Liver (tissue), 9 donors: ENCODE measurements around the gene RTP5. TPM values are rescaled to one million over a fixed set of nuclear protein-coding genes. Genes with fewer than 3 reads are reported as not detected.

Experiments
- DNase-seq: peaks from one replicate; pipeline ENCODE4 v3.0.0-alpha.2; 2017; ENCODE audit warnings: low spot score
- H3K27ac ChIP-seq, 2 donors: one replicate each; pipeline ENCODE4 v1.7.0; 2013; ENCODE audit warnings: inconsistent platforms in 2 of 2, low read length in 2 of 2, control low read depth in 1 of 2, low read depth in 1 of 2, mild to moderate bottlenecking in 1 of 2
- H3K27me3 ChIP-seq, 4 donors: one replicate each; pipeline versions ENCODE4 v1.6.1 to v1.7.0; 2013; ENCODE audit warnings: low read length in 3 of 4, inconsistent platforms in 1 of 4, mild to moderate bottlenecking in 1 of 4, moderate library complexity in 1 of 4; ENCODE audit not compliant: control insufficient read depth in 4 of 4, insufficient read depth in 4 of 4
- H3K36me3 ChIP-seq, 4 donors: one replicate each; pipeline versions ENCODE4 v1.6.1 to v1.7.0; 2013; ENCODE audit warnings: low read length in 3 of 4, mild to moderate bottlenecking in 3 of 4, low read depth in 1 of 4, moderate library complexity in 1 of 4; ENCODE audit not compliant: control insufficient read depth in 4 of 4, insufficient read depth in 3 of 4
- H3K4me1 ChIP-seq, 4 donors: one replicate each; pipeline versions ENCODE4 v1.6.1 to v1.7.0; 2013; ENCODE audit warnings: low read length in 3 of 4, mild to moderate bottlenecking in 3 of 4, moderate library complexity in 1 of 4; ENCODE audit not compliant: control insufficient read depth in 4 of 4, insufficient read depth in 4 of 4
- H3K4me3 ChIP-seq, 3 donors: one replicate each; pipeline versions ENCODE4 v1.6.1 to v1.7.0; 2013; ENCODE audit warnings: low read length in 3 of 3, control low read depth in 1 of 3, low read depth in 1 of 3, mild to moderate bottlenecking in 1 of 3
- H3K9ac ChIP-seq, 2 donors: one replicate each; pipeline ENCODE4 v1.7.0; 2013; ENCODE audit warnings: low read length in 2 of 2, mild to moderate bottlenecking in 2 of 2, moderate library complexity in 2 of 2, control low read depth in 1 of 2, low read depth in 1 of 2
- H3K9me3 ChIP-seq, 4 donors: one replicate each; pipeline versions ENCODE4 v1.6.1 to v1.7.0; 2013; ENCODE audit warnings: low read length in 3 of 4; ENCODE audit not compliant: control insufficient read depth in 4 of 4
- ATF3 ChIP-seq: IDR thresholded peaks from 2 replicates; pipeline ENCODE4 v1.6.1; 2016; ENCODE audit warnings: antibody characterized with exemption
- CTCF ChIP-seq: fragments of 150-350 bp; IDR thresholded peaks from 2 replicates; pipeline ENCODE4 v1.5.1; 2017; ENCODE audit warnings: improper control_type of control experiment, low read depth, low read length; ENCODE audit not compliant: missing input control
- EGR1 ChIP-seq, 2 donors: IDR thresholded peaks; 2 replicates each; pipeline ENCODE4 v1.6.1; 2016 to 2018; ENCODE audit warnings: antibody characterized with exemption in 2 of 2, low read depth in 2 of 2
- FOXA1 ChIP-seq: IDR thresholded peaks from 2 replicates; pipeline ENCODE4 v1.6.1; 2016; ENCODE audit warnings: antibody characterized with exemption
- FOXA2 ChIP-seq: IDR thresholded peaks from 2 replicates; pipeline ENCODE4 v1.6.1; 2016; ENCODE audit warnings: antibody characterized with exemption
- GABPA ChIP-seq, 2 donors: IDR thresholded peaks in 1 of 2; conservative IDR thresholded peaks in 1 of 2; 2 replicates each; pipeline ENCODE4 v1.6.1; 2016; ENCODE audit warnings: antibody characterized with exemption in 2 of 2, mild to moderate bottlenecking in 1 of 2, moderate library complexity in 1 of 2
- HNF4A ChIP-seq, 2 donors: conservative IDR thresholded peaks; 2 replicates each; pipeline ENCODE4 v1.6.1; 2016; ENCODE audit warnings: antibody characterized with exemption in 2 of 2, mild to moderate bottlenecking in 2 of 2
- HNF4G ChIP-seq: IDR thresholded peaks from 2 replicates; pipeline ENCODE4 v1.6.1; 2016; ENCODE audit warnings: antibody characterized with exemption
- JUND ChIP-seq, 2 donors: IDR thresholded peaks; 2 replicates each; pipeline ENCODE4 v1.6.1; 2016; ENCODE audit warnings: antibody characterized with exemption in 2 of 2
- MAX ChIP-seq: IDR thresholded peaks from 2 replicates; pipeline ENCODE4 v1.6.1; 2016; ENCODE audit warnings: antibody characterized with exemption
- NR2F2 ChIP-seq: IDR thresholded peaks from 2 replicates; pipeline ENCODE4 v1.6.1; 2016; ENCODE audit warnings: antibody characterized with exemption
- RAD21 ChIP-seq, 2 donors: IDR thresholded peaks; 2 replicates each; pipeline ENCODE4 v1.6.1; 2016; ENCODE audit warnings: antibody characterized with exemption in 2 of 2, mild to moderate bottlenecking in 2 of 2
- REST ChIP-seq: IDR thresholded peaks from 2 replicates; pipeline ENCODE4 v1.6.1; 2016; ENCODE audit warnings: antibody characterized with exemption, mild to moderate bottlenecking
- RXRA ChIP-seq, 2 donors: IDR thresholded peaks; 2 replicates each; pipeline ENCODE4 v1.6.1; 2017 to 2018; ENCODE audit warnings: antibody characterized with exemption in 2 of 2, mild to moderate bottlenecking in 1 of 2
- SP1 ChIP-seq: IDR thresholded peaks from 2 replicates; pipeline ENCODE4 v1.6.1; 2018; ENCODE audit warnings: antibody characterized with exemption, mild to moderate bottlenecking
- TAF1 ChIP-seq: conservative IDR thresholded peaks from 2 replicates; pipeline ENCODE4 v1.6.1; 2016; ENCODE audit warnings: antibody characterized with exemption, mild to moderate bottlenecking
- YY1 ChIP-seq: IDR thresholded peaks from 2 replicates; pipeline ENCODE4 v1.6.1; 2016; ENCODE audit warnings: antibody characterized with exemption, mild to moderate bottlenecking
- ZBTB33 ChIP-seq: IDR thresholded peaks from 2 replicates; pipeline ENCODE4 v1.6.1; 2016; ENCODE audit warnings: antibody characterized with exemption
- WGBS: extraction: QIAGEN DNeasy Blood & Tissue Kit; methylation state at CpG from one replicate; pipeline ENCODE4 v1.1.7; 2013; 5-methylcytosine and 5-hydroxymethylcytosine counted together
- polyA plus RNA-seq, 2 donors: library from polyadenylated mRNA; stranded (reverse) in 1 of 2; unstranded in 1 of 2; fragments of 200-250 nt in 1 of 2; fragments of >200 nt in 1 of 2; fragmentation: Nextera tagmentation in 1 of 2; extraction: Ambion mirVana in 1 of 2; gene quantifications; one replicate each; pipeline versions ENCODE4 v1.2.1 to v1.2.3, GENCODE V29; 2013 to 2015
- total RNA-seq, 2 donors: library from RNA; depleted of rRNA; stranded (reverse); fragments of >200 nt; gene quantifications; one replicate each; pipeline ENCODE4 v1.2.3, GENCODE V29; 2014
- donor health status: healthy.
- donor health status: healthy.
- donor health status: healthy.
- donor health status: healthy.
- donor health status: healthy.

Gene RTP5
- total and polyA plus RNA-seq, 4 donors = under 0.01 to 0.03 TPM; not detected in 2

GRCh38 chr2:241846406-241846805 lies 23.1 kb upstream of the RTP5 start:
- H3K36me3 ChIP-seq = no peaks in the 10 kb centered on the region
- H3K27ac ChIP-seq = no peak overlapping the region
- H3K4me1 ChIP-seq = peaks cover 0 to 10% (median 4%) of the 10 kb centered on the region in 4 donors
- no peak for DNase-seq
- H3K27me3 ChIP-seq = no peaks in the 10 kb centered on the region
- TF ChIP-seq HNF4G (no peak), FOXA2 (no peak), HNF4A (conservative IDR thresholded peaks at IDR 0.05) (no peak), RXRA (IDR thresholded peaks at IDR 0.05) (no peak), GABPA (IDR thresholded peaks at IDR 0.05 in 1 of 2, conservative IDR thresholded peaks at IDR 0.05 in 1 of 2) (no peak), NR2F2 (no peak)
- no peak overlapping the region for H3K4me3 ChIP-seq
- no peak overlapping the region for H3K9ac ChIP-seq
- H3K9me3 ChIP-seq = no peaks in the 10 kb centered on the region
- WGBS = 92% methylated on average over 22 of the region's 22 CpGs

- 92% methylated on average over 39 of the region's 39 CpGs for WGBS
- no peak for DNase-seq
- H3K9me3 ChIP-seq = no peaks in the 10 kb centered on the region
- H3K27ac ChIP-seq = no peak overlapping the region
- H3K4me1 ChIP-seq = peaks cover 0 to 6% (median 4%) of the 10 kb centered on the region in 4 donors
- TF ChIP-seq ZBTB33 (no peak), REST (no peak), RAD21 (IDR thresholded peaks at IDR 0.05) (no peak), NR2F2 (no peak), FOXA1 (no peak), HNF4A (conservative IDR thresholded peaks at IDR 0.05) (no peak), FOXA2 (no peak), YY1 (no peak), RXRA (IDR thresholded peaks at IDR 0.05) (no peak), MAX (no peak), GABPA (IDR thresholded peaks at IDR 0.05 in 1 of 2, conservative IDR thresholded peaks at IDR 0.05 in 1 of 2) (no peak), SP1 (no peak), JUND (IDR thresholded peaks at IDR 0.05) (no peak), CTCF (no peak), EGR1 (IDR thresholded peaks at IDR 0.05; ENCODE audit: low read depth in 2 of 2) (no peak), ATF3 (no peak), TAF1 (no peak), HNF4G (no peak)
- H3K9ac ChIP-seq = no peak overlapping the region
- no peaks in the 10 kb centered on the region for H3K27me3 ChIP-seq
- no peak overlapping the region for H3K4me3 ChIP-seq
- H3K36me3 ChIP-seq = no peaks in the 10 kb centered on the region
These were observed 20.5 kb upstream of the RTP5 start for GRCh38 chr2:241848761-241849615.
